H9 (cell line): ENCODE measurements around the gene RANBP17. TPM values are rescaled to one million over a fixed set of nuclear protein-coding genes. Genes with fewer than 3 reads are reported as not detected.

Source experiments
- DNase-seq: peaks from one replicate; pipeline ENCODE4 v3.0.0-alpha.2; 2017
- H2AFZ ChIP-seq: one replicate; pipeline ENCODE4 v1.6.1; 2013; ENCODE audit warnings: mild to moderate bottlenecking, low read length, control low read depth, moderate library complexity
- H2AK5ac ChIP-seq: 2 replicates; pipeline ENCODE4 v1.6.1; 2013; ENCODE audit warnings: low read length, control low read depth, mixed read lengths; ENCODE audit not compliant: insufficient read length
- H2BK120ac ChIP-seq: one replicate; pipeline ENCODE4 v1.6.1; 2013; ENCODE audit warnings: low read depth, mild to moderate bottlenecking, low read length, control low read depth, inconsistent platforms; ENCODE audit not compliant: poor library complexity, severe bottlenecking
- H2BK12ac ChIP-seq: 2 replicates; pipeline ENCODE4 v1.6.1; 2013; ENCODE audit warnings: low read length, control low read depth, mixed read lengths, low read depth; ENCODE audit not compliant: insufficient read length
- H2BK15ac ChIP-seq: 2 replicates; pipeline ENCODE4 v1.6.1; 2013; ENCODE audit warnings: low read depth, low read length, control low read depth
- H2BK20ac ChIP-seq: one replicate; pipeline ENCODE4 v1.6.1; 2013; ENCODE audit warnings: low read depth, mild to moderate bottlenecking, low read length, control low read depth, inconsistent platforms; ENCODE audit not compliant: poor library complexity, severe bottlenecking
- H2BK5ac ChIP-seq: 2 replicates; pipeline ENCODE4 v1.6.1; 2013; ENCODE audit warnings: low read length, control low read depth, mixed read lengths; ENCODE audit not compliant: insufficient read length
- H3K14ac ChIP-seq: 2 replicates; pipeline ENCODE4 v1.6.1; 2013; ENCODE audit warnings: low read length, control low read depth; ENCODE audit not compliant: insufficient read depth
- H3K18ac ChIP-seq: 2 replicates; pipeline ENCODE4 v1.6.1; 2013; ENCODE audit warnings: low read depth, mild to moderate bottlenecking, mixed read lengths, low read length, control low read depth; ENCODE audit not compliant: insufficient read length
- H3K23ac ChIP-seq: 2 replicates; pipeline ENCODE4 v1.6.1; 2013; ENCODE audit warnings: low read length, control low read depth, mixed read lengths, low read depth; ENCODE audit not compliant: insufficient read length
- H3K23me2 ChIP-seq: 2 replicates; pipeline ENCODE4 v1.6.1; 2013; ENCODE audit warnings: low read depth, mild to moderate bottlenecking, mixed read lengths, low read length, control low read depth; ENCODE audit not compliant: insufficient read length, poor library complexity, severe bottlenecking
- H3K27ac ChIP-seq: 2 replicates; pipeline ENCODE4 v1.5.1; 2013; ENCODE audit warnings: low read length, control low read depth, mixed read lengths, low read depth; ENCODE audit not compliant: insufficient read length
- H3K27me3 ChIP-seq: 2 replicates; pipeline ENCODE4 v1.6.1; 2013; ENCODE audit warnings: low read length, control low read depth, inconsistent platforms; ENCODE audit not compliant: insufficient read depth
- H3K4ac ChIP-seq: 2 replicates; pipeline ENCODE4 v1.6.1; 2013; ENCODE audit warnings: low read depth, mild to moderate bottlenecking, control low read depth, inconsistent platforms, low read length, moderate library complexity
- H3K4me1 ChIP-seq: 2 replicates; pipeline ENCODE4 v1.6.1; 2013; ENCODE audit warnings: low read length, control low read depth, inconsistent platforms; ENCODE audit not compliant: insufficient read depth
- H3K4me2 ChIP-seq: 2 replicates; pipeline ENCODE4 v1.6.1; 2013; ENCODE audit warnings: low read length, control low read depth, mixed read lengths; ENCODE audit not compliant: insufficient read length, insufficient read depth
- H3K56ac ChIP-seq: 2 replicates; pipeline ENCODE4 v1.6.1; 2013; ENCODE audit warnings: low read depth, mild to moderate bottlenecking, mixed read lengths, low read length, control low read depth; ENCODE audit not compliant: insufficient read length
- H3K79me1 ChIP-seq: 2 replicates; pipeline ENCODE4 v1.6.1; 2013; ENCODE audit warnings: low read depth, mild to moderate bottlenecking, moderate library complexity, low read length, control low read depth, inconsistent platforms; ENCODE audit not compliant: insufficient read depth, poor library complexity, severe bottlenecking
- H3K79me2 ChIP-seq: 2 replicates; pipeline ENCODE4 v1.6.1; 2013; ENCODE audit warnings: low read length, control low read depth, inconsistent platforms; ENCODE audit not compliant: insufficient read depth
- H3K9ac ChIP-seq: 2 replicates; pipeline ENCODE4 v1.6.1; 2013; ENCODE audit warnings: low read length, control low read depth, mixed read lengths; ENCODE audit not compliant: insufficient read length; ENCODE audit errors: extremely low read depth
- H3K9me3 ChIP-seq: one replicate; pipeline ENCODE4 v1.6.1; 2013; ENCODE audit warnings: low read depth, low read length, inconsistent platforms; ENCODE audit not compliant: control insufficient read depth
- H3T11ph ChIP-seq: one replicate; pipeline ENCODE4 v1.6.1; 2013; ENCODE audit warnings: mild to moderate bottlenecking, low read length, control low read depth, inconsistent platforms
- H4K20me1 ChIP-seq: one replicate; pipeline ENCODE4 v1.6.1; 2013; ENCODE audit not compliant: control insufficient read depth, insufficient read length, insufficient read depth
- H4K5ac ChIP-seq: 2 replicates; pipeline ENCODE4 v1.6.1; 2013; ENCODE audit warnings: low read depth, mild to moderate bottlenecking, mixed read lengths, low read length, control low read depth; ENCODE audit not compliant: insufficient read length
- H4K8ac ChIP-seq: replicated peaks from 2 replicates; pipeline ENCODE4 v1.6.1; 2013; ENCODE audit warnings: low read length, control low read depth, mixed read lengths, low read depth; ENCODE audit not compliant: insufficient read length
- H4K91ac ChIP-seq: 2 replicates; pipeline ENCODE4 v1.6.1; 2013; ENCODE audit warnings: low read depth, mild to moderate bottlenecking, moderate library complexity, mixed read lengths, low read length, control low read depth; ENCODE audit not compliant: insufficient read length
- H3K27ac Mint-ChIP-seq, 3 experiments: 2 replicates in 2 of 3; 3 replicates in 1 of 3; pipeline ENCODE4 v1.8.0; 2020 to 2021; ENCODE audit warnings: mixed read lengths in 3 of 3, mild to moderate bottlenecking in 1 of 3, moderate library complexity in 1 of 3
- H3K27me3 Mint-ChIP-seq: 2 replicates; pipeline ENCODE4 v1.8.0; 2021; ENCODE audit warnings: low read depth, mild to moderate bottlenecking, moderate library complexity, mixed read lengths
- H3K36me3 Mint-ChIP-seq, 3 experiments: 2 replicates in 2 of 3; 3 replicates in 1 of 3; pipeline ENCODE4 v1.8.0; 2020 to 2021; ENCODE audit warnings: low read depth in 3 of 3, mixed read lengths in 3 of 3; ENCODE audit not compliant: insufficient read depth in 1 of 3
- H3K4me1 Mint-ChIP-seq, 2 experiments: 2 replicates each; pipeline ENCODE4 v1.8.0; 2020; ENCODE audit warnings: mixed read lengths in 2 of 2
- H3K4me3 Mint-ChIP-seq, 2 experiments: 2 replicates in 1 of 2; 3 replicates in 1 of 2; pipeline ENCODE4 v1.8.0; 2020 to 2021; ENCODE audit warnings: mild to moderate bottlenecking in 2 of 2, mixed read lengths in 2 of 2, moderate library complexity in 1 of 2
- H3K9me3 Mint-ChIP-seq, 2 experiments: 2 replicates in 1 of 2; 3 replicates in 1 of 2; pipeline ENCODE4 v1.8.0; 2020; ENCODE audit warnings: mild to moderate bottlenecking in 2 of 2, mixed read lengths in 2 of 2, moderate library complexity in 1 of 2
- CTCF ChIP-seq: fragments of 200-600 bp; sonication (generic); conservative IDR thresholded peaks from 3 replicates; pipeline ENCODE4 v1.8.0; 2021; ENCODE audit warnings: antibody characterized with exemption, mild to moderate bottlenecking
- WGBS: extraction: QIAGEN DNeasy Blood & Tissue Kit; methylation state at CpG from one replicate; pipeline ENCODE4 v1.1.7; 2013; ENCODE audit warnings: missing lambda C conversion rate, low lambda C conversion rate, mixed read lengths; ENCODE audit not compliant: insufficient read length; ENCODE audit errors: extremely low coverage; 5-methylcytosine and 5-hydroxymethylcytosine counted together
- total RNA-seq: library from RNA; stranded (reverse); gene quantifications from 2 replicates; pipeline ENCODE4 v1.2.1, GENCODE V29; 2021

The RANBP17 gene
- total RNA-seq, 1 experiment from 2014 or later, result 16.5 TPM

- H4K91ac ChIP-seq, result no peak overlapping the region
- no peak overlapping the region for H2BK5ac ChIP-seq
- H2BK12ac ChIP-seq, result no peak overlapping the region
- H4K8ac ChIP-seq, result no peak overlapping the region
- no peak overlapping the region for H3K4ac ChIP-seq
- DNase-seq, result peak; percentile 88
- H3K79me2 ChIP-seq, result peaks cover 10% of the 10 kb centered on the region
- H3K27ac ChIP-seq, result no peak overlapping the region
- H3K79me1 ChIP-seq, result peaks cover 4% of the 10 kb centered on the region
- H4K5ac ChIP-seq, result no peak overlapping the region
- peaks cover 6% of the 10 kb centered on the region for H3K9me3 ChIP-seq
- no peak overlapping the region for H3K9ac ChIP-seq
- H3K23ac ChIP-seq, result no peak overlapping the region
- H2AFZ ChIP-seq, result no peak overlapping the region
- no CpG with 5 or more reads among the region's 26 CpGs for WGBS
- no peaks in the 10 kb centered on the region for H4K20me1 ChIP-seq
- no peaks in the 10 kb centered on the region; the same call in 1 of the 2 replicates for H3K27me3 ChIP-seq
- Mint-ChIP-seq H3K27ac (peak overlapping the region in 1 of 3 experiments; percentile 18; a peak in 1 of 7 replicates), H3K36me3 (peaks cover 10 to 17% (median 16%) of the 10 kb centered on the region in 3 experiments), H3K9me3 (peaks cover 15% of the 10 kb centered on the region in 2 experiments), H3K27me3 (peaks cover 19% of the 10 kb centered on the region), H3K4me1 (peaks cover 22 to 23% of the 10 kb centered on the region in 2 experiments), H3K4me3 (peak overlapping the region; percentile 63 to 78)
- no peak overlapping the region for H3K14ac ChIP-seq
- no peak overlapping the region for H2BK15ac ChIP-seq
- H2BK120ac ChIP-seq, result no peak overlapping the region
- H3K56ac ChIP-seq, result no peak overlapping the region
- H3K18ac ChIP-seq, result no peak overlapping the region
- no peak for TF ChIP-seq CTCF
- peaks cover 8% of the 10 kb centered on the region for H3K23me2 ChIP-seq
- no peak overlapping the region for H2AK5ac ChIP-seq
- no peaks in the 10 kb centered on the region; the same call in 1 of the 2 replicates for H3K4me1 ChIP-seq
- no peak overlapping the region for H2BK20ac ChIP-seq
- no peak overlapping the region for H3T11ph ChIP-seq
- no peak overlapping the region for H3K4me2 ChIP-seq
These were observed 226 bp upstream of the RANBP17 start for GRCh38 chr5:170861667-170861916.
